Measurements from ENCODE around the gene RTL9. TPM values are rescaled to one million over a fixed set of nuclear protein-coding genes. Genes with fewer than 3 reads are reported as not detected.
A peak's percentile ranks its signal among the peaks of the same experiment; 100 is the strongest.

RTL9 gene
- total RNA-seq, 4 donors from 2014 or later = not detected

DNA sequence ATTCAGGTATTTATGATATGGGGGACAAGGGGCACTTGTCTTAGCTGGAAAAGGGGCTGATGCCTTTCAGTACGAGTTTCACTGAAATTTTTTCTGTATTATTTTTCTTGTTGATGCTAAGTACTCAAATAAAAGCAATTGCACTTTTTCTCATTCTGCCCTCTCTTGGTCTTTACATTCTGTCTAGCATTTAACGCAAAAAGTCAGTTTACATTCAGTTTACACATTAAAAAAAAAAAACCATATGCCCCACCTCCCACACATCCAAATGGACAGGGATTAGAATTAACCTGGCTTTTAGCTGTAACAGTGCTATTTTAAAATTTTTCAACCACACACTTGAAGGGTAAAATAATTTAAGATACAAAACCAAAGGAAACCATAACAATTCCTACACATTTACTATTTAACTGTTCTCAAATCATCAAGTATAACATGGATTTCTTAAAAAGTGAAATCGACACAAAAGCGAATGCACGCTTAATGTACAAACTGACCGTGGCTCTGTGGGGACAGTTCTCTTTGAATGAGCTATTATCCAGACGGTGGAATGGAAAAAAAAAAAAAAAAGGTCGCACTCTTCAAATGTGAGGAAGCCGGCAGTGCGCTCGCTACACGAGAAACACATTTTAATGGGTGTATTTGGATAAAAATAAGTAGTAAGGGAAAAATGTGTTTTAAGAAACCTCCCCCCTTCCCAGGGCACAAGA, 42.1 kb upstream of the RTL9 start:
- Histone ChIP-seq H3K4me3 (peak overlapping the region; percentile 74 to 86 (median 80)), H3K27me3 (peaks cover 0 to 5% (median 0%) of the 10 kb centered on the region in 4 donors), H3K36me3 (no peaks in the 10 kb centered on the region), H3K9me3 (no peaks in the 10 kb centered on the region), H3K4me1 (peaks cover 0 to 24% (median 0%) of the 10 kb centered on the region in 3 donors), H3K27ac (peak overlapping the region in 2 of 4 donors; percentile 85 to 90)
- no peak for DNase-seq
- 5 to 48% methylated on average over 12 of the region's 12 CpGs for WGBS, 2 donors
- TF ChIP-seq CTCF (IDR thresholded peaks at IDR 0.05) (no peak), POLR2A (IDR thresholded peaks at IDR 0.05) (no peak)
- intact Hi-C loops (cut with DNase I) = no loop called here

GRCh38 chrX:110317061-110317819, 41.4 kb upstream of the RTL9 start:
- Histone ChIP-seq H3K36me3 (no peaks in the 10 kb centered on the region), H3K4me1 (peaks cover 0 to 22% (median 0%) of the 10 kb centered on the region in 3 donors), H3K4me3 (peak overlapping the region; percentile 74 to 86 (median 80)), H3K27ac (peak overlapping the region; percentile 85 to 91 (median 90)), H3K9me3 (no peaks in the 10 kb centered on the region), H3K27me3 (peaks cover 0 to 5% (median 0%) of the 10 kb centered on the region in 4 donors)
- TF ChIP-seq POLR2A (IDR thresholded peaks at IDR 0.05) (no peak), CTCF (IDR thresholded peaks at IDR 0.05) (no peak)
- no peak for DNase-seq
- 0 to 56% methylated on average over 7 to 32 of the region's 40 CpGs for WGBS, 2 donors
- intact Hi-C loops (cut with DNase I) = no loop called here

DNA sequence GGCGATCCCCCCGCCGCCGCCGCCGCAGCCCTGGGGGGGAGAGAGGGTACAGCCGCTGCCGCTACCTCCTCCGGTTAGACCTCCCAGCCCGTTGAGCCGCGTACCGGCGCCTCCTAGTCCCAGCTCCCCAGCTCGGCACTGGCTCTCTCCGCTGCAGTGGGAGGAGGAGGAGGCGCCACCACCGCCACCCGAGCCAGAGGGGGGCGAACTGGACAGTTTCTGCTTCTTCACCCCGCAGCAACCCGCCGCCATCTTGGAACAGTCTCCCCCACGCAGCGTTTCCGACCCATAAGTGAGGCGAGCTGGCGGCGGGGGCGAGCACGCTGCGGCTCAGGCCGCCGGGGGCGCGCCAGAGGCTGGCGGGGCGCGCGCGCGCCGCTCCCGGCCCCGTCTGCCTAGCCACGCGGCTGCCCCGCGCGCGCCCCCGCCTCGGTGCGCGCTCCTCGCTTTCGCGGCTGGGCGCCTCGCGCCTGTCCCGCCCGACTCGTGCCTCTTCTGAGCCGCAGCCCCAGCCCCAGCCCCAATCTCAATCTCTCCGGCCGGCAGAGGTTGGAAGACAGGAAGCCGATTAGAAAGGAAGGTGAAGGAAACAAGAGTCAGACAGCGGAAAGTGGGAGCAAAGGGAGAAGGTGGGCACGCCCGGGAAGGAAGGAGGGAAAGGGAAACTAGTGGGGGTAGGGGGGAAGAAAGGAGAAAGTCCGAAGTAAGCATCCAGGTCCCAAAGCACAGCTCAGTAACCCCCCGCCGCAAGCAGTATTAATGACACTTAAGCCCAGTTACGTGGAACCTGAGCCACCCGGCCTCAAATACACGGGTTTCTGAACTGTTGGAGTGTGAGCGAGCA, 40.6 kb upstream of the RTL9 start, which contains the start of gene AMMECR1:
TSS of gene AMMECR1 (minus strand) at position 266 of the 844 bp plus-strand sequence. CDS start at position 252, 14 bp downstream.
- peak in 2 of 4 donors; percentile 60 to 75 for TF ChIP-seq POLR2A (IDR thresholded peaks at IDR 0.05)
- TF ChIP-seq CTCF (IDR thresholded peaks at IDR 0.05) = peak in 1 of 6 experiments; percentile 14
- peak within 1 kb of the TSS; percentile 74 to 86 (median 80) for H3K4me3 ChIP-seq
- H3K4me1 ChIP-seq = peaks cover 0 to 22% (median 0%) of the 10 kb centered on the region in 3 donors
- intact Hi-C loops (cut with DNase I) = no loop called here
- DNase-seq = peak; percentile 17
- peak within 1 kb of the TSS; percentile 85 to 91 (median 90) for H3K27ac ChIP-seq
- no peaks in the 10 kb centered on the region for H3K9me3 ChIP-seq
- WGBS, 2 donors = 0 to 31% methylated on average over 2 to 20 of the region's 78 CpGs
- no peaks in the 10 kb centered on the region for H3K36me3 ChIP-seq
- H3K27me3 ChIP-seq = peaks cover 0 to 5% (median 0%) of the 10 kb centered on the region in 4 donors

DNA sequence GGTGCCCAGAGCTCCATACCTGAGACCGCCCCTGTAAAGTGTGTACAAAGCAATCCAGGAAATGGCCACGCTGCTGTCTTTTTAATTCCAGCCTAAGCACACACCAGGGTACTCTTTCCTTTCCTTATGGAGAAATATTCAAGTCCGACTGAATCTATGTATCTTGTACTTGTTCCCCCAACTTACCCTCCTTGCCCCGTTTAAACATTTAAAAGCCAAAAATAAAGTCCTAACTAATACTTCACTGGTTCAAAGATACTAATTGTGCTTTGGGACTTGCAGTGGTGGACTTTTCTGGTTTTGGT, 40.0 kb upstream of the RTL9 start:
- intact Hi-C loops (cut with DNase I) = no loop called here
- DNase-seq = no peak
- no peaks in the 10 kb centered on the region for H3K36me3 ChIP-seq
- H3K4me1 ChIP-seq = peaks cover 0 to 22% (median 0%) of the 10 kb centered on the region in 3 donors
- H3K27ac ChIP-seq = peak overlapping the region; percentile 85 to 91 (median 87)
- H3K4me3 ChIP-seq = peak overlapping the region; percentile 74 to 86 (median 80)
- H3K9me3 ChIP-seq = no peaks in the 10 kb centered on the region
- 5 to 25% methylated on average over 4 of the region's 4 CpGs for WGBS, 2 donors
- TF ChIP-seq CTCF (IDR thresholded peaks at IDR 0.05) = no peak
- TF ChIP-seq POLR2A (IDR thresholded peaks at IDR 0.05) = no peak
- H3K27me3 ChIP-seq = peaks cover 0 to 5% (median 0%) of the 10 kb centered on the region in 4 donors
